Upper lobe of left lung (tissue), 4 donors: ENCODE data around the gene PPP3R1.

ENCODE experiments used
- EP300 ChIP-seq, 4 donors: sonication (generic); formaldehyde crosslinking; IDR thresholded peaks; one replicate each; pipeline ENCODE4 v1.5.1; 2017; ENCODE audit warnings: antibody characterized with exemption in 4 of 4, control low read depth in 2 of 4
- TF ChIP-seq, protein P1 (sequence below), 6 experiments: fragments of 450-650 bp in 4 of 6; fragments of 200-600 bp in 2 of 6; sonication (generic) in 2 of 6; IDR thresholded peaks; one replicate each; pipeline ENCODE4 v1.5.1; 2016 to 2019; ENCODE audit warnings: antibody characterized with exemption in 6 of 6

DNA sequence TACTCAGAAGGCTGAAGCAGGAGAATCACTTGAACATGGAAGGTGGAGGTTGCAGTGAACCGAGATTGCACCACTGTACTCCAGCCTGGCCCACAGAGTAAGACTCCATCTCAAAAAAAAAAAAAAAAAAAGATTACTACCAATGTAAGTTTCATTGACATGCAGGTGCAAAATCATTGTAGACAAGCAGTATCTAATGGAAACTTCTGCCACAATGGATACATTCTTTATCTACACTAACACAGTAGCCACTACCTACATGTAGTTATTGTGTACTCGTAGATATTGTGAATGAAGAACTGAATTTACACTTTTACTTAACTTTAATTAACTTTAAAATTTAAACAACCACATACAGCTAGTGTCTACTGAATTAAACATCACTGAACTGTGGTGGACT is 10.6 kb downstream of the PPP3R1 start:
- no peak for TF ChIP-seq EP300 (IDR thresholded peaks at IDR 0.05)
- TF ChIP-seq, protein P1, sequence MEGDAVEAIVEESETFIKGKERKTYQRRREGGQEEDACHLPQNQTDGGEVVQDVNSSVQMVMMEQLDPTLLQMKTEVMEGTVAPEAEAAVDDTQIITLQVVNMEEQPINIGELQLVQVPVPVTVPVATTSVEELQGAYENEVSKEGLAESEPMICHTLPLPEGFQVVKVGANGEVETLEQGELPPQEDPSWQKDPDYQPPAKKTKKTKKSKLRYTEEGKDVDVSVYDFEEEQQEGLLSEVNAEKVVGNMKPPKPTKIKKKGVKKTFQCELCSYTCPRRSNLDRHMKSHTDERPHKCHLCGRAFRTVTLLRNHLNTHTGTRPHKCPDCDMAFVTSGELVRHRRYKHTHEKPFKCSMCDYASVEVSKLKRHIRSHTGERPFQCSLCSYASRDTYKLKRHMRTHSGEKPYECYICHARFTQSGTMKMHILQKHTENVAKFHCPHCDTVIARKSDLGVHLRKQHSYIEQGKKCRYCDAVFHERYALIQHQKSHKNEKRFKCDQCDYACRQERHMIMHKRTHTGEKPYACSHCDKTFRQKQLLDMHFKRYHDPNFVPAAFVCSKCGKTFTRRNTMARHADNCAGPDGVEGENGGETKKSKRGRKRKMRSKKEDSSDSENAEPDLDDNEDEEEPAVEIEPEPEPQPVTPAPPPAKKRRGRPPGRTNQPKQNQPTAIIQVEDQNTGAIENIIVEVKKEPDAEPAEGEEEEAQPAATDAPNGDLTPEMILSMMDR (IDR thresholded peaks at IDR 0.05): no peak
